HG03342 (cell line): ENCODE data around the gene BLVRA.
A peak's percentile ranks its signal among the peaks of the same experiment; 100 is the strongest.
"Not testable (repeated sequence)": the region's sequence is repeated elsewhere in the genome, so short reads cannot be mapped to it uniquely, and the experiment has no call there.

Source experiments
- ATAC-seq: cut with Tn5 transposase; IDR thresholded peaks from one replicate; pipeline ENCODE4 v1.9.1; 2021; ENCODE audit warnings: mild to moderate bottlenecking, moderate library complexity; ENCODE audit not compliant: unreplicated experiment

BLVRA gene

DNA sequence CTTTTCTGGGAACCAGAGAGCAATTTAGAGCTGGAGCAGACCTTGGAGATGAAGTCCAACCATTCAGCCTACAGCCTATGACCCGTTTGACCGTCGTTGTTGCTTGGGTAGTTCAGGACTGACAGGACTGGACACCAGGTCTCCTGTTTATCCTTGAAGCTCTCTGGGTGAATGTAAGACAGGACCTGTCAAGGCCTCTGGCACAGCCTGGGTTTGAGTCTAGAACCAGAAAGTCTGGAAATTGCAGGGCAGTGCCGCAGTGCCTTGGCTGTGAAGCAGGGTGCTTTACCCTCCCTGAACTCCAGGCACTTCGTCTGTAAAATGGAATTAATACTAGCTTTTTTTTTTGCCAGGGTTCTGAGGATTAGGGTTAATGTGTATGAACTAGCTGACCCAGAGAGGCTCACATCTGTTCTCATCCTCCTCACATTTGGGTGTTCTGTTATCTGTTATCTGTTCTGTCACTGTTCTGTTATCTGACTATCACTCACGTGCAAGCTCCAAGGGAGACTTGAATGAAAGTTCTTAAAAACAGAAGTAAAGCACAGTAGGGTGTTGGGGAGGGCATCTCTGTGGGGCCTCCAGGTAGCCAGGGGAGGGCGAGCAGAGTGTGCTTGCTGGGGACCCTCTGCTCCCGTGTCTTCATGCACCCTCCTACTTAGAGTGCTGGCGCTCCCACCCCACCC, 9.9 kb downstream of the BLVRA start:
- no peak for ATAC-seq

DNA sequence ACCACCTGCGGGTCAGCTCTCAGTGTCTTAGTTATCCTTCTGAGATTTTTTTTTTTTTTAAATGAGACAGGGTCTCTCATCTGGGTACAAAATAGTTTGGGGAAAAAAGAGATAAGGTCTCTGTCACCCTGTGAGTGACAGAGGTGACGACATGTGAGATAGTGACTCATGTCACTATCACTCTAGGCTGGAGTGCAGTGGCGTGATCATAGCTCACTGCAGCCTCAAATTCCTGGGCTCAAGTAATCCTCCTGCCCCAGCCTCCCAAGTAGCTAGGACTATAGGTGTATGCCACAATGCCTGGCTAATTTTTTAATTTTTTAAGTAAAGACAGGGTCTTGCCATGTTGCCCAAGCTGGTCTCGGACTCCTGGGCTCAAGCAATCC, 10.4 kb downstream of the BLVRA start:
- ATAC-seq, result no peak

DNA sequence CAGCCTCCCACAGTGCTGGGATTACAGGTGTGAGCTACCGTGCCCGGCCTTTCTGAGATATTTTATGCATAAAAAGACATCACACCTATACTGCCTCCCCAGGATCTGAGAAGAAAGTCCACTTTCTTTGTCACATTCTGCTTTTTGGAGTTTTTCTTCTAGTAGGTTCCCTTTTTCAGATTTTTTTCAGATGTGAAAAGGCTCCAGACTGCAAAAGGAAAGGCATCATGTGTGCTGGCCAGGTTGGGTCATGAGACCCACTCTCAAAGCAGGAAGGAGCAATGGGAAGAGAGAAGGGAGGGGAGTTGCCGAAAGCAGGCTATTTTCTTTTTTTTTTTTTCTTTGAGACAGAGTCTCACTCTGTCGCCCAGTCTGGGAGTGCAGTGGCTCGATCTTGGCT, 10.8 kb downstream of the BLVRA start:
- ATAC-seq, result no peak

DNA sequence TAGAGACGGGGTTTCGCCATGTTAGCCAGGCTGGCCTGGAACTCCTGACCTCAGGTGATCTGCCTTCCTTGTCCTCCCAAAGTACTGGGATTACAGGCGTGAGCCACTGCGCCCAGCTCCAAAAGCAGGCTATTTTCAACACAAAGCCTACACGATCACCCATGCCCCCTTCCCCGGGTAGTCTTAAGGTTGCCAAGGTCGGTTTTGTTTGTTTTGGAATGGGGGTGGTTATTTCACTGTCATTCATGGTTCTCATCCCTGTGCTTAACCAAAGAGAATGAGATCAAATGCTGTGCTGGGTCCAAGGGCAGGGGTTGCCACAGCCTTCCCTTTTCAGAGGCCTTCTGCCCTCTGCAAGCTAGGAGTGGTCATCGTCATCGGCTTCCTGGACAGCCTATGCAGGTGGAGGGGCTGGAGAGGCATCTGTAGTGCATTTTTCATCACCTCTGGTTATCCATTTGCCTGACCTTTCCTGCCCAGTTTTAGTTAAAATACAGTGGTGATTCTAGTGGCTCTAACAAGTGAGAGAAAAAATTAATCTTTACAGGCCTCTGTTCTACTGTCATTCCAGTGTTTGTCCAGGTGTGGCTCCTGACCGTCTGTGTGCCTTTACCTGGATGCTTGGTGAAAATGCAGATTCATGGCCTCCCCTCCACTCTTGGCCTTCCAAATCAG, 11.4 kb downstream of the BLVRA start:
- no peak for ATAC-seq

DNA sequence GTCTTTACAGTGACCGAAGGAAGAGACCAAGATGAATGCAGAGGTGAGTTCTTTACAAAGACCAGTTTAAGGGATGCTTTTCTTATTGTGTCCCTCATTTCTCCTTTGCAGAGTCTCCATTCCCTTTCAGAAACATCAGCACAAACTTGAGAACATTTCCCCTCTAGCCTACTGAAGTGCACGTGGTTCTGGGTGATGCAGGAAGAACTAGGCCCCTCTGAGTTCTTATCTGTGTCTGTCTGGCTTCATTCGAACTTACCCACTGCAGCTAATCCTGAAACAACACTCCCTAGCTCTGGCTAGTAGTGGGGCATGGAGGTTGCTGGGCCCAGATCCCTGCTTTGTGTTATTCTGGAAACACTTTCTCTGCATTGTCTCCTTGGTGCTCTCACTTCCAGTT, 12.6 kb downstream of the BLVRA start:
- no peak for ATAC-seq

DNA sequence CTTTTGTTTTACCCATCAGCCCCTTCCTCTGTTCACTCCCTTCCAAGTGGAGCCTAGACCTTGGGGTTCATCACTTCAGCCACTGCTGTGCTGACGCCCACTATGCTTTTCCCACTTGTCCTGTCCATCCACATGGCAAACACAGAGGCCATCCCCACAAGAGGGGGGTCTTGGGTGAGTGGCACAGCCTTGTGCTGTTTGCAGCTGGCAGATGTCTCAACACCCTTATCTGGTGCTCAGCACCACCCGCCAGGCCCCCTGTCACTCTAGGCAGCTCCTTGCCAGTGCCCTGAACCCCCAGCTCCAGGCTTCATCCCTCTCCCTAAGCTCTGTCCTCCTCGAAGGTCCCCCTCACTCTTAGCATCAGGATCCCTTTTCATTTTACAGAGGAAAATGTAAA, 13.1 kb downstream of the BLVRA start:
- no peak for ATAC-seq

DNA sequence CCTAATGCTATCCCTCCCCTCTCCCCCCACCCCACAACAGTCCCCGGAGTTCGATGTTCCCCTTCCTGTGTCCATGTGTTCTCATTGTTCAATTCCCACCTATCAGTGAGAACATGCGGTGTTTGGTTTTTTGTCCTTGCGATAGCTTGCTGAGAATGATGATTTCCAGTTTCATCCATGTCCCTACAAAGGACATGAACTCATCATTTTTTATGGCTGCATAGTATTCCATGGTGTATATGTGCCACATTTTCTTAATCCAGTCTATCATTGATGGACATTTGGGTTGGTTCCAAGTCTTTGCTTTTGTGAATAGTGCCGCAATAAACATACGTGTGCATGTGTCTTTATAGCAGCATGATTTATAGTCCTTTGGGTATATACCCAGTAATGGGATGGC, 14.8 kb downstream of the BLVRA start:
- ATAC-seq, result not testable (repeated sequence)

DNA sequence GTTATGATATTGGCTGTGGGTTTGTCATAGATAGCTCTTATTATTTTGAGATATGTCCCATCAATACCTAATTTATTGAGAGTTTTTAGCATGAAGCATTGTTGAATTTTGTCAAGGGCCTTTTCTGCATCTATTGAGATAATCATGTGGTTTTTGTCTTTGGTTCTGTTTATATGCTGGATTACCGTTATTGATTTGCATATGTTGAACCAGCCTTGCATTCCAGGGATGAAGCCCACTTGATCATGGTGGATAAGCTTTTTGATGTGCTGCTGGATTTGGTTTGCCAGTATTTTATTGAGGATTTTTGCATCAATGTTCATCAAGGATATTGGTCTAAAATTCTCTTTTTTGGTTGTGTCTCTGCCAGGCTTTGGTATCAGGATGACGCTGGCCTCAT, 16.8 kb downstream of the BLVRA start:
- not testable (repeated sequence) for ATAC-seq

DNA sequence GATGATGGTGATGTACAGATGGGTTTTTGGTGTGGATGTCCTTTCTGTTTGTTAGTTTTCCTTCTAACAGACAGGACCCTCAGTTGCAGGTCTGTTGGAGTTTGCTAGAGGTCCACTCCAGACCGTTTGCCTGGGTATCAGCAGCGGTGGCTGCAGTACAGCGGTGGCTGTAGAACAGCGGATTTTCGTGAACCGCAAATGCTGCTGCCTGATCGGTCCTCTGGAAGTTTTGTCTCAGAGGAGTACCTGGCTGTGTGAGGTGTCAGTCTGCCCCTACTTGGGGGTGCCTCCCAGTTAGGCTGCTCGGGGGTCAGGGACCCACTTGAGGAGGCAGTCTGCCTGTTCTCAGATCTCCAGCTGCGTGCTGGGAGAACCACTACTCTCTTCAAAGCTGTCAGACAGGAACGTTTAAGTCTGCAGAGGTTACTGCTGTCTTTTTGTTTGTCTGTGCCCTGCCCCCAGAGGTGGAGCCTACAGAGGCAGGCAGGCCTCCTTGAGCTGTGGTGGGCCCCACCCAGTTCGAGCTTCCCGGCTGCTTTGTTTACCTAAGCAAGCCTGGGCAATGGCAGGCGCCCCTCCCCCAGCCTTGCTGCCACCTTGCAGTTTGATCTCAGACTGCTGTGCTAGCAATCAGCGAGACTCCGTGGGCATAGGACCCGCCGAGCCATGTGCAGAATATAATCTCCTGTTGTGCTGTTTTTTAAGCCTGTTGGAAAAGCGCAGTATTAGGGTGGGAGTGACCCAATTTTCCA, 20.0 kb downstream of the BLVRA start:
- ATAC-seq, result not testable (repeated sequence)

DNA sequence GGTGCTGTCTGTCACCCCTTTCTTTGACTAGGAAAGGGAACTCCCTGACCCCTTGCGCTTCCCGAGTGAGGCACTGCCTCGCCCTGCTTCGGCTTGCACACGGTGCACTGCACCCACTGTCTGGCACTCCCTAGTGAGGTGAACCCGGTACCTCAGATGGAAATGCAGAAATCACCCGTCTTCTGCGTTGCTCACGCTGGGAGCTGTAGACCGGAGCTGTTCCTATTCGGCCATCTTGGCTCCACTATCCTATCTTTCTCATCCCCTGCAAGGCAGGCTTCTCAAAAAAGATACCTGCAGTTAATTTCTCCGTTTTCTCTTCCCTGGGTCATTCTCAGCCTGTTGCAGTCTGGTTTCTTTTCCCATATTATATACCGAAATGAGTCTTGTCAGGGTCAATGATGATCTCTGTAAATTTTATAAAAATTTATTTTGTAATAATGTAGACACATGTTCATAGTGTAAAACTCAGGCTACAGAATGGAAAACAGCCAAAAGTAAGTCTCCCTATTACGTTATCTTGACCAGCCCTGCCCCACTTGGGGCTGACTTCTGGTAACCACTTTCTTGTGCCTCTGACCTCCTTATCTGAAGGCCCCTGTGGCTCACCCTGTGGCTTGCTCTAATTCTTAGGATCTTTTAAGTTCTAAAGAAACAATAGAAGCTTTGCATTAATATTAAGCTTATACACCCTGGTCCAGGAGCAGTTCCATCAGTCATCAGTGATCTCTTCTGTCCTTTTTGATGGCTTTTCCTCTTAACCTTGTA, 20.7 kb downstream of the BLVRA start:
- no peak for ATAC-seq

DNA sequence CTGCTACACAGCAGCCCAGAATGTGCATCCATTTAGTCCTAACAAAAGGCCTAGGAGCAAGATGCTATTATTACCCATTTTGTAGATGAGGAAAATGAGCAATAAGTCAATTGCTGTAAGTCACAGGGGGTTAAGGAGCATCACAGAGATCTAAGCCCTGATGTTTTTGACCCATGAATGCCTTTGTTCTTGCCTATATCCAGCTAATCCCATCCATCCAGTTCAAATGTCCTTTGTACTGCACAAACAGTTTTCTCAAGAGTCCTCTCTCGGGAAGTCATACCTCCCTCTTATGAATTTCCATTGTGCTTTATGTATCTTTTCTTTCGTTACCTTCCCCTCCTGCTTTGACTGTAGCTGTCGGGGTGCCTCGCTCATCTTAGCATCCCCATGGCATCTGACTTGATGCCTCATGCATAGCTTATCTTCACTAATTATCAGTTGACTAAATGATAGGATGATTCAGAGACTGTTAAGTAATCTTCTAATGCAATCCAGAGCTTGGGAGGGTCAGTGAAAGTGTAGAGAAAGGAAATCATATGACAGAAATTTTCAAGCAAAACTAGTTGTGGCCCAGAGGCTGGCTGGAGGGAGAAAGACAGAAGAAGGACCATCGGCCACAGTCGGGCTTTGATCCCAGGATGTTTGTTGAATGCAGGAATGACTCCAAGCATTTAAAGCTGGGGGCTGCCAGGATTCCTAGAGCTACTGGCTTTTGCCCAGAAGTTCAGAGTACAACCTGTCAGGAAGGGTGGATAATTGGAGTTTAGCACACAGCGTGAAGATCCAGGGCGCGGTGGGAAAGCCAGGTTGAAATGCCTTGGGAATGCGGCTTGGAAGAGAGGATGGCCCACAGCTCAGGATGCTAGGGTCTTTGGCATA, 23.5 kb downstream of the BLVRA start:
- ATAC-seq, result no peak

DNA sequence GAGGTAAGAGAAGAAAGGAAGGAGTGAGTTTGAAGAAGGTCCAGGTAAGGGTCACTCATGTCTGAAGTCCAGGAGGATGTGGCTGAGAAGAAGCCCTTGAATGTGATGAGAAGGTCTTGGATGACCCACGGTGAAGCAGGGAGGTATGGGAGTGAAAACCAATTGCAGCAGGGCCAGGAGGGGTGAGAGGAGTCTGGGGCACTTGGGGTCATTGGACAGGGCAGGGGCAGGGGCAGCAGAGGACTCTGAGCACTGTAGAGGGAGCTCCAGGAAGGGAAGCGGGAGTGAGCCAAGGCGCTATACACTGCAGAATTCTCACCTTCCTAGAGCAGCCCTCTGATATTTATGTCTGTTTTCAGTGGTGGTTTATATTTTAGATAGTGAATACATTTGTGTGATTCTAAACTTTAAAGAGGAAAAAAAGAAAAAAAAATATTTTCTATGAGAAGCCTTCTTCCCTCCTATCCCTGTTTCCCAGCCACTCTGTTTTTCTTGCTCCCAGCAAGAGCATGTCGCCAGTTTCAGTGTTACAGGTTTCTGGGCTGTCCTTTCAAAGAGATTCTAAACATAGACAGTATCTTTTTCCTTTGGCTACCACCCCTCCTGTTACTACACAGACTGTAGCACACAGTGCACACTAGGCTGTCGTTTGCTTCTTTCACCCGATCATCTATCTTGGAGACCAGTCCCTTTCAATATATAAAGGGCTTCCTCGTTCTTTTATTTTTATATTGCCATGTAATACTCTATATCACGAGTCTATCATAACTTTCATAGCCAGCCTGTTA, 24.5 kb downstream of the BLVRA start:
- ATAC-seq, result no peak

DNA sequence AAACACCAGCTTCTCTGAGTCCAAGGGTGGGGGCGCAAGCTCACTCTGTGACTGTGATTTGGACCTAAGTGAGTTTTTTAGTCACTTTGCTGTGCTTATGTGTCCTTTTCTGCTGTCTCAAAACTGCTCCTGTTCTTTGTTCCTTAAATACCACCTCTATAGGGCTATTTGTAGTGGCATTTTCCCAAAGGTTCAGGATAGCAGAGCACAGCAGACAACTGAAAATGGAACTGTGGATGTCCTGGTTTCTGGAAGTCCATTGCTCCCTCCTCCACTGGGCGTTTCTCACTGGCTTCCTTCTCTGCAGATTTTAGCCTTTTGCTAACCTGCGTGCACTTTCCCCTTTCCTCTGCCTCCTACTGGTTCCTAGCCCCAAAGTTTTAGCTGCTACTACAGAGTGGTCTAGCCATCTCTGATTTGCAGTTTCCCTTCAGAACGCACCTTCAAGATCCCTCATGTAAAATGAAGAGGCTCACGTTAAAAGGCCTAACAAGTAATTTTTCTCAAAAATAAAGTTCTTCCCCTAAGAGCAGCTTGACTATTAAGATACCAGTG, 25.6 kb downstream of the BLVRA start:
- ATAC-seq, result no peak

DNA sequence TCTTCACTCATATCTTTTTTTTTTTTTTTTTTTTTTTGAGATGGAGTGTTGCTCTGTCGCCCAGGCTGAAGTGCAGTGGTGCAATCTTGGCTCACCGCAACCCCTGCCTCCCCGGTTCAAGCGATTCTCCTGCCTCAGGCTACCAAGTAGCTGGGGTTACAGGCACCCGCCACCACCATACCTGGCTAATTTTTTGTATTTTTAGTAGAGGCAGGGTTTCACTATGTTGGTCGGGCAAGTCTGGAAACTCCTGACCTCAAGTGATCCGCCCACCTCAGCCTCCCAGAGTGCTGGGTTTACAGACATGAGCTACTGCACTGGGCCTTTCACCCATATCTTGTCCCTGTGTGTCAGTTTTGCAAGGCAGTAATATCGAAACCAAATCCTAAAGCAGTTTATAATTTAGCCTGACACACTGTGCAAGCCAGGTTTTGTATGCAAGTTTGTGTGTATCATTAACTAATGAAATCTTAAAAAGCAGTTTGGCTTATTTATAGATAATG, 26.2 kb downstream of the BLVRA start:
- peak; percentile 96 for ATAC-seq

DNA sequence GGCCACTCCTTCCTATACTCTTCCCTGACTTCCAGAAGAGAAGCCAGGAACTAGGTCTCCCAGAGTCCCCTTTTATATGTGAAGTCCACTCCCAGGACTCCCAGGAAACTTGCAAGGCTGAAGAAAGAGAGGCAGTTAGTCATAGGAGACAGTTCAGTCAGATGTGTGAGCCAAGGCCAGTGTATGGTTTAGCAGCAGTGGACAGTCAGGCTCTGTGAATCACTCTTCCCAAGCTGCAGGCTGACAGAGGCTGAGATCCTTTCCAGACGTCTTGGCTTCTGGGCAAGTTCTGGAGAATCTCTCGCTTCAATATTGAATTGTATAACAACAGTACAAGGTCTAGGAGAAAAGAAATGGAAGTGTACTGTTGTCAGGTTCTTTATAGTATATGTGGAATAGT, 26.9 kb downstream of the BLVRA start:
- ATAC-seq, result no peak

DNA sequence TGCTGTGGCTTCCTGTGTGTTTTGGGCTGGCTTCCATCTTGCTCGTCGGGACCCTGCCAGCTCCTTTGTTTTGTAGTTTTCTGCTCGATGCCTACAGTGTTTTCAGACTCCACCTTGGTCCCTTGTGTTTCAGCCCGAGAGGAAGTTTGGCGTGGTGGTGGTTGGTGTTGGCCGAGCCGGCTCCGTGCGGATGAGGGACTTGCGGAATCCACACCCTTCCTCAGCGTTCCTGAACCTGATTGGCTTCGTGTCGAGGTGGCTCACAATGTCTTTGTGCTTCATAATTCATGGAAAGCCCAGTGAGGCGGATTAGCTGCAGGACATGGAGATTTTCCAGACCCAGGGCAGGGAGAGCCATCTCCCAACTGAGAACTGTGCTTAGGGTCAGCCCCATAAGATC, 29.3 kb downstream of the BLVRA start:
- ATAC-seq, result no peak

DNA sequence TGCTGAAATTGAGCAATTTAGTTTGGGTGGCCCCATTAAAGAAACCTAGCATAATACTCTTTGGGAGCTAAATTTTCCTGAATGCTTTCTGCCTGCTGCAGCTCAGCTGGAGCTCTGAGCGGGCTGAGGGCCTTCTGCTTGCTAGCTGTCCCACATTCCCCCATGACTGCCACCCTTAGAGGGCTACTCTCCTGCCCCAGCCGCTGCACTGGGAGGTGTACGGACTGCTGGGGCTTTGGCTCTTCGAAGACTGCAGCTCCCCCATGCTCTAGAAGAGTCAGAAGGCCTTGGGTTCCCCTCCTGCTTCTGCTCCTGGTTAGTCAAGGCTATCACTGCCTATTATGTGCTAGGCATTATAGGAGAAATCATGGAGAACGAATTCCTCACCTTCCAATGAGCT, 31.5 kb downstream of the BLVRA start:
- no peak for ATAC-seq

DNA sequence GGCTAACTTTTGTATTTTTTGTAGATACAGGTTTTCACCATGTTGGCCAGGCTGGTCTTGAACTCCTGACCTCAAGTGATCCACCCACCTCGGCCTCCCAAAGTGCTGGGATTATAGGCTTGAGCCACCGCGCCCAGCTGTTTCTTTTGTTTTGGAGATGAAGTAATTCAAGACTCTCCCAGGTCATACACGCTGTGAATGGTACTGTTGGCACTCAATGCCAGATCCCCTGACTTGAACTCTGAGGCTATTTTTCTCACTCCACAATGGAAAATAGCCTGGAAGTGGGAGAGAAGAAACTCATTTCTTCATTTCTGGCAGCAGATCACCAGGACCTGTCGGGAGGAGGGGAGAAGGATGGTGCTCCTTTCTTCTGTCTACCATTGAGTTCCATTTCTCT, 32.4 kb downstream of the BLVRA start:
- ATAC-seq, result no peak

DNA sequence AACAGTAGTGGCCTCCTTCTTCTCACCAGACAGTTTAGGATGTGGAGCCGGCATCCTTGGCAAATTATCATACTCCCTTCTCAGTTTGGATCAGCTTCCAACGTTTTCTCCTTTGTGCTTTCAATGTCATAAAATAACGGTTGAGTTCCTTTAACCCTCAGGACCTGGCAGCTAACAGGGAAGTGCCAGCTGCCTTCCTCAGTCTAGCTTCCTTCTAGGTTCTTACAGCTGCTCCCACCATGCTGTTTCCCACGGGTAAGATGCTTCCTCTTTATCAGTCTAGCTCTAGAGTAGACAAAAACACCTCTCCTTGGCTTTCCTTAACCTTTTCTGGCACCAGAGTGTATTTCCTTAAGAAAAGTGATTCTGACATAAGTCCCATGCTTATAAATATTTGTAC, 33.2 kb downstream of the BLVRA start:
- no peak for ATAC-seq
